NT2/D1 (cell line): ENCODE data around the gene NUAK1.

Experiments
- SUZ12 ChIP-seq: IDR thresholded peaks from 2 replicates; pipeline ENCODE4 v1.6.1; 2011; ENCODE audit not compliant: insufficient read length, insufficient read depth; ENCODE audit errors: extremely low read depth
- YY1 ChIP-seq: IDR thresholded peaks from 2 replicates; pipeline ENCODE4 v1.6.1; 2011; ENCODE audit not compliant: insufficient read length, insufficient read depth
- ZNF274 ChIP-seq: IDR thresholded peaks from 2 replicates; pipeline ENCODE4 v1.6.1; 2011; ENCODE audit warnings: mild to moderate bottlenecking, low read depth, low read length

DNA sequence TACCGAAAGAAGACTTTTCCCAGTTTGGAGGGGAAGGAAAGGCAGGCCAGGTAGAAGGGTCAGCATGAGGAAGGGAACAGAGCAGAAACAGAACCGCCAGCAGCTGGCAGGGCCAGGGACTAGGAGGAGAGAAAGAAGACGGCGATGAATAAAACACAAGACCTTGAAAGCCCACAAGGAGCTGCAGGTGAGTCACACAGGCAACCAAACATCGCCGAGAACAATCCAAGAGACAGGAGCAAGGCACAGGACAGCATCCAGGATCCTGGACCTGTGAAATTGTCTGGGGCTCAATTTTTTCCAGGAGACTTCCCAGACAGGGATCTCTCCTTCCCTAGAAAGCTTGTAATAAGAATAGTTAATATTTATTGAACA is 47.3 kb downstream of the NUAK1 start:
- no peak for TF ChIP-seq ZNF274
- no peak for TF ChIP-seq YY1
- no peak for TF ChIP-seq SUZ12
